Measurements from ENCODE around the gene PPP1R10.
"Not testable (repeated sequence)": the region's sequence is repeated elsewhere in the genome, so short reads cannot be mapped to it uniquely, and the experiment has no call there.

The PPP1R10 gene

DNA sequence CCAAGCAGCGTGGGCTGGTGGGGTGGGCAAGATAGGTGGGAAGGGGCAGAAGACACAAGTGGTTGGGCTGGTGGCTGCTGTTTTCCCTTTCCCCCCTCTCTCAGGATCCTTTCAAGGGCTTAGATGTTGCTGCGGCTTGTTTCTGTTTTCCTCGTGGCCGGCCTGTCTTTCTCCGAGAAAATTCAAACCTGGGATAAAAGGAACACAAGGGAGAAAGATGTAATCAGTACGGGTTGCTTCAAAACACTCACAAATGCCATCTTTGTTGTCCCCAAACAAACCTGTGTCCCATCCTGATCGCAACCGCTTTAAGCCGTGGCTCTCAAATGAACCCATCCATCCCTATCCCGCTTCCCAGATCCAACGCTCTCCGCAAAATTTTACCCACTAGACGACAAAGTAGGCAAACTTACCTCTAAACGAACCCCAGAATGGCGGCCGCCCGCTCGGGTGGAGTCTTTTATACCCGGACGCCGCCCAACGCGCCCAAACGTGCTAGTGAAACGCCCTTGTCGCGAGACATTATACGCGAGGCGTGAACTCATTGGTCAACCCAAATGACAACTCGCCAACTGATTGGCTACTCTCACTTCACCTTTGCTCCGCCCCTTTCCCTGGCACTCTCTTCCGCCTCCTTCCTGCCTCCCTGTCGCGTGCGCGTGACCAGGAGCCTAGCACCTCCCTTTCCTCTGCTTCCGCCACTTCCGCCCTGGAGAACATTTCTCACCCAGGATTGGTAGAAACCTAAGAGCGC lies at the start of gene PPP1R10:
PPP1R10 (minus strand) TSS at position 433 of the 754 bp plus-strand sequence. CDS start 7,299 bp downstream, outside the sequence.
- H3K36me3 Mint-ChIP-seq (ENCODE audit: low read depth), result peaks cover 74% of the 10 kb centered on the region
- no peaks in the 10 kb centered on the region for H3K9me3 Mint-ChIP-seq
- peak within 1 kb of the TSS; percentile 88 for H3K4me3 Mint-ChIP-seq
- intact Hi-C loops (cut with micrococcal nuclease), result loop anchor here (1.0 to 5.0 kb wide), 4 partner anchors 61 to 125 kb away; partner anchors contain the start of genes FLOT1, GNL1, IER3 and TUBB
- peaks cover 35% of the 10 kb centered on the region for H3K4me1 Mint-ChIP-seq (ENCODE audit: low read depth)
- H3K27me3 Mint-ChIP-seq, result no peaks in the 10 kb centered on the region
- H3K27ac Mint-ChIP-seq, result peak within 1 kb of the TSS; percentile 95

DNA sequence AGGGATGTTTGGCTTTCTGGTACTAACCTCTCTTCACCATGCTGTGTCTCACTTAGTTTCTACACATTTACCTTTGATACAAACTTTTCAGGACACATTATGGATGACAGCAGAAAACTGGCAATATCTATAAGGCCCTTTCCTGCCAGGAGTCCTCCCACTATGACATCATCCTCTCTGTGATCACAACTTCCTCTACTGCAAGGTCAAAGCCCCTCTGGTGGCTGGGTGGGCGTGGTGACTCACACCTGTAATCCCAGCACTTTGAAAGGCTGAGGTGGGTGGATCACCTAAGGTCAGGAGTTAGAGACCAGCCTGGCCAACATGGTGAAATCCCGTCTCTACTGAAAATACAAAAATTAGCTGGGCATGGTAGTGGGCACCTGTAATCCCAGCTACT lies 49.3 kb upstream of the PPP1R10 start:
- H3K27ac Mint-ChIP-seq; H3K27me3 Mint-ChIP-seq; intact Hi-C loops (cut with micrococcal nuclease); H3K4me3 Mint-ChIP-seq; H3K9me3 Mint-ChIP-seq: not testable (repeated sequence)
- Mint-ChIP-seq H3K4me1 (ENCODE audit: low read depth) (peaks cover 24% of the 10 kb centered on the region), H3K36me3 (ENCODE audit: low read depth) (peaks cover 100% of the 10 kb centered on the region)

DNA sequence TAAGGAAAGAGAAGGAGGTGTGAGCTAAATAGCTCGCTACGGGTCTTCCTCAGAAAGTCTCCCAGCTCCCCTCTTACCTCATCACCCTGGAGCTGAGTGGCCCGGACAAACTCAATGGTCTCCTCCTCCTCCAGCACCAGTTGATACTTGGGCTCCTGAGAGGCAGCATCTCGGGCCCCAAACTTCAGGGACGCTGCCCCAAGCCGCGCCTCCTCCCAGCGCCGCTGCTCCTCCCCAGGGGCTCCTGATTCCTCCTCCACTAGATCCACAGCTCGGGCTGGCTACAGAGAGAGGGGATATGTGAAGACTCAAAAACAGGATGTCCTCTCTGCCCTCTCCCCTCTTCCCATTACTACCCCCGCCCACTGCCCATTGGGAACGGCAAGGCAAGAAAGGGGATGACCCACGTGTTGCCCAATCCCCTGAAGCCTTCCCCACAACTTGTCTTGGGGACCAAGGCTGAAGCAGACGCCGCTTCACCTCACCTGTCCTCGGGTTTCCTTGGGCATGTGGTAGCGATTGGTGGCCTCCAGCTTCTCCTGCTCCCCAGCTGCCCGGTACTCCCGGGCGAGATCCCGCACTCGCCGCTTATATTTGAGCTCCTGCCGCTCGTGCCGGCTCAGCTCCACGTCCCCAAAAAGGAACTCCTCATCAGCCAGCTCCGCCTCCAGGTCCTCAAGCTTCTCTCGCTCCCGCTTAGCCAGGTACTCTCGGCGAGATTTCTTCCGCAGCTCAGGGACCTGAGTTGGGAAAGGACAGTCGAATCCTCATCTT lies 48.1 kb upstream of the PPP1R10 start:
- no peaks in the 10 kb centered on the region for H3K27me3 Mint-ChIP-seq
- intact Hi-C loops (cut with micrococcal nuclease), result no loop called here
- no peaks in the 10 kb centered on the region for H3K9me3 Mint-ChIP-seq
- peaks cover 13% of the 10 kb centered on the region for H3K4me1 Mint-ChIP-seq (ENCODE audit: low read depth)
- no peak overlapping the region for H3K27ac Mint-ChIP-seq
- H3K36me3 Mint-ChIP-seq (ENCODE audit: low read depth), result peaks cover 100% of the 10 kb centered on the region
- no peak overlapping the region for H3K4me3 Mint-ChIP-seq

DNA sequence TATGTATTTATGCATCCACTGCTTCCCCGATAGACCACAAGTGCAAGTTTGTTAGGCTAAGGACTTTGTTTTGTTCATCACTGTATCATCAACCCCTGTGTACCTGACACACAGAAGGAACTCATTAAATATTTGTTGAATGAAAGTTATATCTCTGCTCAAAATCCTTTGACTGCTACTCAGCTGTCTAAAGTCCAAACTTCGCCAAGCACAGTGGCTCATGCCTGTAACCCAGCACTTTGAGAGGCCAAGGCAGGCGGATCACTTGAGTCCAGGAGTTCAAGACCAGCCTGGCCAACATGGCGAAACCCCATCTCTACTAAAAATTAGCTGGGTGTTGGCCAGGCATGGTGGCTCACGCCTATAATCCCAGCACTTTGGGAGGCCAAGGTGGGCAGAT lies 40.9 kb upstream of the PPP1R10 start:
- Mint-ChIP-seq H3K27ac (peak overlapping the region; percentile 82), H3K4me1 (ENCODE audit: low read depth) (peaks cover 18% of the 10 kb centered on the region), H3K36me3 (ENCODE audit: low read depth) (peaks cover 100% of the 10 kb centered on the region)
- H3K9me3 Mint-ChIP-seq; H3K4me3 Mint-ChIP-seq; H3K27me3 Mint-ChIP-seq; intact Hi-C loops (cut with micrococcal nuclease): not testable (repeated sequence)

DNA sequence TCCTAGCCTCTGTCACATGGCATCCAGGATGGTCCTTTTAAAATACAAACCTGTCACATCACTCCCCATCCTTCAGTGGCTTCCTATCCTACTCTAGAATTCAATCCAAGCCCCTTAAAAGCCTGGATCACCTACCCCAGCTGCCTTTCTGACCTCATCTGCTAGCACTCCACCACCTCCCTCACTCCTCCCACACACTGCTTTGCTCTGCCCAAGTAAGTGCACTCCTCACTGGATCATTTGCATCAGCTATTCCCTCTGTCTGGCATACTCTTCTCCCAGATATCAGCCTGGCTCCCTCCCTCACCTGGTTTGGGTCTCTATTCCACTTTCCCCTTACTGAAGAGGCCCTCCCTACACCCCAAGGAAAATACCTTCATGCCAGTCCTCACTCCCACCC lies 40.4 kb upstream of the PPP1R10 start:
- Mint-ChIP-seq H3K9me3 (no peaks in the 10 kb centered on the region), H3K4me3 (no peak overlapping the region), H3K27me3 (no peaks in the 10 kb centered on the region), H3K36me3 (ENCODE audit: low read depth) (peaks cover 100% of the 10 kb centered on the region), H3K27ac (peak overlapping the region; percentile 82), H3K4me1 (ENCODE audit: low read depth) (peaks cover 18% of the 10 kb centered on the region)
- intact Hi-C loops (cut with micrococcal nuclease), result no loop called here

DNA sequence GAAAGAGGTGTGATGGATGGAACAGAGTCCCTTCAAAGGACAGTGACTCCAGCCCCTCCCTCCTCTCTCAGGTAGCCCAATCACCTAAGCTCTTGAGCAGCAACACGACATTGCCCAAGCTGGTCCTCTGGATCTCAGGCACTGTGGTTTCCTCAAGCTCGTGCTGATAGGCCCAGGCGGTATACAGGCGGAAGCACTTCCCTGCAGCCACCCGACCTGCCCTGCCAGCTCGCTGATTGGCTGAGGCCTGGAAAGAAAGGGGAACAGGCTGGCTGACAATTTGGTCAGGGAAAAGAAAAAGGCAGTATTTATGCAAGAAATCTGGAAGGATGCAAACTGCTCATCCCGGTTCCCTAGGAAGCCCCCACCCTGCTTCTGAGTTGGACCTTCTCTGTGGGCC lies 39.5 kb upstream of the PPP1R10 start:
- peaks cover 100% of the 10 kb centered on the region for H3K36me3 Mint-ChIP-seq (ENCODE audit: low read depth)
- no peaks in the 10 kb centered on the region for H3K27me3 Mint-ChIP-seq
- H3K4me1 Mint-ChIP-seq (ENCODE audit: low read depth), result peaks cover 18% of the 10 kb centered on the region
- intact Hi-C loops (cut with micrococcal nuclease), result no loop called here
- H3K4me3 Mint-ChIP-seq, result no peak overlapping the region
- no peaks in the 10 kb centered on the region for H3K9me3 Mint-ChIP-seq
- H3K27ac Mint-ChIP-seq, result peak overlapping the region; percentile 82

DNA sequence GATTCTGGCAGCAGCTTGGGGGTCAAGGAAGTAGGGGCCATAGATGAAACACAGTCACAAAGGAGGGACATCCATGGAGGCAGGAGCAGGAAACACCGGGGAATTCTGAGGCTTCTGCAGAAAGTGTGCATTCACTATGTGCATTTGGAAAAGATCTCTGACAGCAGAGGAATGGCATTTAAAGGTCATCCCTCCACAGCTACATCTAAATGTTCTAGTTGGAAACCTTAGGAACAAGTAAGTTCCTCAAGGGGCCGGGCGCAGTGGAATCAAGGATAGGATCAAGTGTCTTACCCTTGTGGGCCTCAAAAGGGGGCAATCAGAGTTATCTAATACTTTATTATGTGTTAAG lies 38.7 kb upstream of the PPP1R10 start:
- Mint-ChIP-seq H3K36me3 (ENCODE audit: low read depth) (peaks cover 100% of the 10 kb centered on the region), H3K27me3 (no peaks in the 10 kb centered on the region), H3K4me3 (no peak overlapping the region), H3K9me3 (no peaks in the 10 kb centered on the region), H3K27ac (peak overlapping the region; percentile 23), H3K4me1 (ENCODE audit: low read depth) (peaks cover 18% of the 10 kb centered on the region)
- intact Hi-C loops (cut with micrococcal nuclease), result no loop called here

DNA sequence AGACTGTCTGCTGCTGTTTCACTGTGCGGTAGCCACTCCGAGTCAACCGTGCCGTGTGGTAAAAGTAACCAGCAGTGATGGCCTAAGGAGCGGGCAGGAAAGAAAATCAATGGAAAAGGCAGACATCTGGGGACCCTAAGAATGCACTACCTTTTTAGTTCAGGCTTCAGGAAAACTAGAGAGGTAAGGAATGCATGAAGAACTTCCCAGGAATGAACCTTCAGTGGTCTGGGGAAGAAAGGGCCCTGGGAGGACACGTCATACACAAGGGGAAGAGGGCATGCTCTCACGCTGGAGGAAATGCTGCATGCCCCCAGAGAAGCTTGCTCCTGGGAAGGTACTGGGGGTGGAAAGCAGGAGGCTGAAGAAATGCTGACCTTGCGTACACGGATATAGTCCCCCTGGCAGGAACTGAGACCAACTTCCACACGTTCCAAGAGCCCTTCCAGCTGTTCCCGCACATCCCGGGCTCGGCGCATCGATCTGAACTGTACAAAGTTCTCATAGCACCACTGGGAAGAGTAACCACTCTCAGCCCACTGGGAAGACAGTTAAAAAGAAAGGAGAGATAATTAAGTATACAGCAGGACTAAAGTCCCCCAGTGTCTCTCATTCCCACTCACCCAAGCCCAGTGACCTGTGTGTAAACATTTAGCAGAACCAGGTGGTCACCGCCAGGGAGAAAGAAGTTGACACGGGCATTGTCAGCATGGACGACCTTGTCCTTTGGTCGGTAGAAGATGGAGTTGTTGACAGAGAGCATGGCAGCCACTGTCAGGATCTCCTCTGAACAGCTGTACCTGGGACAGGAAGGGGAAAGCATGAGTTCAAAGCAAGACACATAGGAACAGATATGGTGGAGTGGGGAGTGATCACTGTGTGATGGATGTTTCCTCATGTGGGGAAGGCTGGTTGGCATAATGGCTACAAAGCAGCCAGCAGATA lies 38.0 kb upstream of the PPP1R10 start:
- Mint-ChIP-seq H3K4me1 (ENCODE audit: low read depth) (peaks cover 22% of the 10 kb centered on the region), H3K36me3 (ENCODE audit: low read depth) (peaks cover 98% of the 10 kb centered on the region), H3K9me3 (no peaks in the 10 kb centered on the region), H3K4me3 (no peak overlapping the region), H3K27me3 (no peaks in the 10 kb centered on the region), H3K27ac (peak overlapping the region; percentile 23)
- intact Hi-C loops (cut with micrococcal nuclease), result no loop called here

DNA sequence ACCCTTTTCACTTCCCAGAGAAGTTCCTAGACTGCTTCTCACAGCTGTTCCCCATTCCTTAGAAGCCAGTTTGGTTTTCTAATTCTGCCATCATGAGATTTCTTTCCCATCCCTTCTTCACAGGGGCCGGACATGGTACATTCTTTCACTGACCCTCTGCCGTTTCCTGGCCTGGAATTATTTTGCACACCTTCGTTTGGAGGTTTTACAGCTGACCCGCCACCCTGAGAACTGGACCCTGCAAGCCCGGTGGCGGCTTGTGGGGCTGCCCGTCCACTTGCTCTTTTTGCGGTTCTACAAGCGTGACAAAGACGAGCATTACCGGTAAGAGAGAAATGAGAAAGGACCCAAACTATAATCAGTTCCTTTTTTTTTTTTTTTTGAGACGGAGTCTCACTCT lies 34.1 kb upstream of the PPP1R10 start:
- H3K36me3 Mint-ChIP-seq (ENCODE audit: low read depth), result peaks cover 67% of the 10 kb centered on the region
- intact Hi-C loops (cut with micrococcal nuclease), result no loop called here
- no peak overlapping the region for H3K27ac Mint-ChIP-seq
- H3K9me3 Mint-ChIP-seq, result no peaks in the 10 kb centered on the region
- no peaks in the 10 kb centered on the region for H3K27me3 Mint-ChIP-seq
- H3K4me3 Mint-ChIP-seq, result no peak overlapping the region
- H3K4me1 Mint-ChIP-seq (ENCODE audit: low read depth), result peaks cover 24% of the 10 kb centered on the region

DNA sequence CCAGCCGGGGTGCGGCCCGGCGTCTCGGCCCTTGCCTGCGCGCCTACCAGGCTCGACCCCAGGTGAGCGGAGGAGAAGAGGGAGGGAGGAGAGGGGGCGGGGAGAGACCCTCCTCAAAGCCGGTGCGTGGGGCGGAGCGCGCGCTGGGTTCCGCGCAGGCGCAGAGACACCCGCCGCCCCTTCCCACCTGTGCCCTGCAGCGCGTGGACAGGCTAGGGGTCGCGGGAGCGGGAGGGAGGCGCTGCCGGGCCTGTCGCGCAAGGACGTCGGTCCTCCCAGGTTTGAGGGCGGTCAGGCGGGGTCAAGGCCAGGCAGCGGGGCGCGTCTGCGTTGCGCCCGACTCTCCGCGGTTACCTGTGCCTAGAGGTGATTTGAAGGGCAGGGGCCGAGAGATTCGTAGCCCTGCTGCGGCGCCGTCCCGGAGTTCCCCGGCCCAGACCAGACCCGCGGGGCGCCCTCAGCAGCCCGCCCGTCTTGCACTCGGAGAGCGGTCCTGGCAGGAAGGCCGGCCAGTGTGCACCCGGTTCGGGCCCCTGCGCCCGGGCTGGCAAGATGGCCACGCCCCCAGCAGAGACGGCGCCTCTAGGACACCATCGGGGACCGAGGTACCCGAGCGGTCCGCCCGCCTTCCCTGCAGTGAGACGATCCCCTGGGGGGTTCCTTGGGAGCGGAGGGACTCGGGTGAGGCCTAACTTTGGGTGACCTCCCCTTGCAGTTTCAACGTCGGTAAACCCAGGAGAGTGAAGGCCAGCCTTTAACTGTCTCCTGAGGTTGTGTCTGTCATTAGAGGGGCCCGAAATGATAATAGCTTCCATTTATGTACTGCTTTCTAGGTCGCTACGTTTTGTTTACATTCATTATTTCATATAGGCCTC lies 30.4 kb upstream of the PPP1R10 start:
- Mint-ChIP-seq H3K9me3 (no peaks in the 10 kb centered on the region), H3K36me3 (ENCODE audit: low read depth) (peaks cover 61% of the 10 kb centered on the region), H3K4me3 (peak overlapping the region; percentile 82), H3K27me3 (no peaks in the 10 kb centered on the region), H3K4me1 (ENCODE audit: low read depth) (peaks cover 57% of the 10 kb centered on the region), H3K27ac (peak overlapping the region; percentile 62)
- intact Hi-C loops (cut with micrococcal nuclease), result no loop called here

DNA sequence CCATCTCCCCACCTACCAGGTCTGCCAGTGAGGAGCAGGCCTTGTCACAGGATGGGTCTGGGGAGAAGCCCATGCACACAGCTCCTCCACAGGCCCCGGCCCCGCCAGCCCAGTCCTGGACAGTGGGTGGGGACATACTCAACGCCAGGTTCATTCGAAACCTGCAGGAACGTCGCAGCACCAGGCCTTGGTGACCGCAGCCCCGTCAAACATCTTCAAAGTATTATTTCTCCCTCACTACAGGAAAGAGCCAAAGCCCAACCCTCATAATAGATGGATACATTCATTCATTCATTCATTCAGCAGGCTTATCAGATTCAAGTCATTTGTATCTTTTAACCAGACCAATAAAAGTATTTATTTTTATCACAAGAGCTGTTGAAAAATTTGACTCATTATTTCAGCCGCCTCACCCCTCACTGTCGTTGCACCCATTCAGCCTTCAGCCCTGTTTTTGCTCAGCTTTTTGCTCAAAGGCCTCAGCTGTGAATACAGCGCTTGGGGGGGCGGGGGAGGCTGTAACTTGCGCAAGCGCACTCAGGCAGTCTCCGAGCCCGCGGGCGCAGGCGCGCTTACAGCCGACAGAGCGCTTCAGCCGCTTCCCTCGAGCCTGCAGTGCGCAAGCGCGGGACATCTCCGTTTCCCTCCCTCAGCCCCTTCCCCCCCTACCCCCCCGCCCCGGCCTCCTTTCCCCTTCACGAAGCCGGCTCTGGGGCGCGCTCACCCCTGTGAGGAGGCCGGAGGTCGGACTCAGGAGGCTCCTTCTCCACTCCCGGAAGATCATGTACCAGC lies 29.6 kb upstream of the PPP1R10 start, which contains the start of gene C6orf136:
C6orf136 (plus strand) TSS at position 684 of the 792 bp plus-strand sequence; CDS start at position 783, 99 bp downstream.
- H3K9me3 Mint-ChIP-seq, result no peaks in the 10 kb centered on the region
- H3K27me3 Mint-ChIP-seq, result no peaks in the 10 kb centered on the region
- H3K4me1 Mint-ChIP-seq (ENCODE audit: low read depth), result peaks cover 57% of the 10 kb centered on the region
- H3K27ac Mint-ChIP-seq, result peak within 1 kb of the TSS; percentile 62
- intact Hi-C loops (cut with micrococcal nuclease), result no loop called here
- H3K36me3 Mint-ChIP-seq (ENCODE audit: low read depth), result peaks cover 58% of the 10 kb centered on the region
- peak within 1 kb of the TSS; percentile 82 for H3K4me3 Mint-ChIP-seq

DNA sequence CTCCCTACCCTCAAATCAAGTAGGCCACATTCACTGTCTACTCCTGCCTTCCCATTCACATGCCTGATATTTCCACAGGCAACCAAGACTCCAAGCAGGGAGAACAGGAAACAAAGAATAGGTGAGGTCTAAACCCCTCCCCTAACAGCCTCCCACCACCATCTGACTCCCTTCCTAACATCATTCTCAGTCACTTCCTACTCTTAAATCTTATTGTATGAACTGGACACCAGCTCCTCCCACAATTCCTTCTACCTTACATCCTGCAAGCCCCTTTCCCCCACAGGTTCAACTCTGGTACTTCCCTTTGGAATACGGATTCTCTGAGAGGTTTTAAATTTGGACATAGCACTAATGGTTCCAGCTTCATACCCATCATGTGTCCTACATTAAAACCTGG lies 28.9 kb upstream of the PPP1R10 start:
- Mint-ChIP-seq H3K27ac (peak overlapping the region; percentile 62), H3K27me3 (no peaks in the 10 kb centered on the region), H3K4me1 (ENCODE audit: low read depth) (peaks cover 57% of the 10 kb centered on the region), H3K36me3 (ENCODE audit: low read depth) (peaks cover 57% of the 10 kb centered on the region), H3K4me3 (no peak overlapping the region), H3K9me3 (no peaks in the 10 kb centered on the region)
- intact Hi-C loops (cut with micrococcal nuclease), result no loop called here

All from dendritic cell treated with granulocyte-macrophage colony-stimulating factor and Interleukin-4, amounts not matched to agents 40 ng/mL and 50 ng/mL, for 4 days (primary cell).